Neural cell (in vitro differentiated cells): Measurements from ENCODE around the gene KIF20A. TPM values are rescaled to one million over a fixed set of nuclear protein-coding genes. Genes with fewer than 3 reads are reported as not detected.
A peak's percentile ranks its signal among the peaks of the same experiment; 100 is the strongest.

ENCODE experiments used
- H2AFZ ChIP-seq: fragments of 200-600, 300-800 bp; sonication (generic), shearing (Covaris generic); 2 replicates; pipeline ENCODE4 v1.6.0; 2014; ENCODE audit warnings: low read depth, mild to moderate bottlenecking, antibody characterized with exemption, low read length, moderate library complexity
- H3F3A ChIP-seq: fragments of 200-600 bp; shearing (Covaris generic); 2 replicates; pipeline ENCODE4 v1.6.1; 2016; ENCODE audit warnings: mild to moderate bottlenecking, moderate library complexity, mixed read lengths, antibody characterized with exemption, low read length; ENCODE audit not compliant: insufficient read depth, poor library complexity, severe bottlenecking
- H3K27ac ChIP-seq: fragments of 200-600, 300-800 bp; sonication (generic), shearing (Covaris generic); 2 replicates; pipeline ENCODE4 v1.5.1; 2014; ENCODE audit warnings: mild to moderate bottlenecking, low read length, moderate library complexity
- H3K27me3 ChIP-seq: fragments of 300-800, 200-600 bp; sonication (generic), shearing (Covaris generic); 2 replicates; pipeline ENCODE4 v1.6.0; 2014; ENCODE audit warnings: mild to moderate bottlenecking, low read depth, low read length, moderate library complexity; ENCODE audit not compliant: insufficient read depth
- H3K36me3 ChIP-seq: fragments of 300-800, 200-600 bp; sonication (generic), shearing (Covaris generic); 2 replicates; pipeline ENCODE4 v1.5.1; 2014; ENCODE audit warnings: mild to moderate bottlenecking, antibody characterized with exemption, low read length, moderate library complexity; ENCODE audit not compliant: insufficient read depth
- H3K4me2 ChIP-seq: fragments of 300-800, 200-600 bp; sonication (generic), shearing (Covaris generic); 2 replicates; pipeline ENCODE4 v1.6.0; 2014; ENCODE audit warnings: mild to moderate bottlenecking, low read length
- H3K4me3 ChIP-seq: fragments of 300-800, 200-600 bp; sonication (generic), shearing (Covaris generic); 2 replicates; pipeline ENCODE4 v1.5.1; 2014; ENCODE audit warnings: mild to moderate bottlenecking, low read length, moderate library complexity
- H3K79me2 ChIP-seq: fragments of 200-600 bp; shearing (Covaris generic); replicated peaks from 2 replicates; pipeline ENCODE4 v1.6.0; 2014; ENCODE audit warnings: mild to moderate bottlenecking, low read length, moderate library complexity; ENCODE audit not compliant: insufficient read depth
- H3K9ac ChIP-seq: fragments of 300-800, 200-600 bp; sonication (generic), shearing (Covaris generic); 2 replicates; pipeline ENCODE4 v1.6.1; 2016; ENCODE audit warnings: mild to moderate bottlenecking, low read length, mixed read lengths
- H3K9me2 ChIP-seq: fragments of 200-600 bp; shearing (Covaris generic); 2 replicates; pipeline ENCODE4 v1.6.1; 2016; ENCODE audit warnings: mild to moderate bottlenecking, low read length, mixed read lengths; ENCODE audit not compliant: insufficient read depth
- H3K9me3 ChIP-seq: fragments of 200-600, 300-800 bp; sonication (generic), shearing (Covaris generic); 2 replicates; pipeline ENCODE4 v1.6.1; 2016; ENCODE audit warnings: mild to moderate bottlenecking, mixed run types, low read length, moderate library complexity, mixed read lengths
- H4K20me1 ChIP-seq: fragments of 200-600 bp; shearing (Covaris generic); 2 replicates; pipeline ENCODE4 v1.6.1; 2016; ENCODE audit warnings: mild to moderate bottlenecking, mixed run types; ENCODE audit not compliant: insufficient read depth
- CTCF ChIP-seq: fragments of 450-650 bp; IDR thresholded peaks from 2 replicates; pipeline ENCODE4 v1.5.1; 2014; ENCODE audit warnings: antibody characterized with exemption, mild to moderate bottlenecking, moderate library complexity; ENCODE audit not compliant: poor library complexity, severe bottlenecking
- EP300 ChIP-seq: fragments of 450-650 bp; conservative IDR thresholded peaks from 2 replicates; pipeline ENCODE4 v1.6.1; 2014; ENCODE audit warnings: antibody characterized with exemption, mild to moderate bottlenecking, moderate library complexity; ENCODE audit not compliant: poor library complexity, severe bottlenecking
- EZH2 ChIP-seq: fragments of 200-600, 300-800 bp; shearing (Covaris generic), sonication (generic); IDR thresholded peaks from 2 replicates; pipeline ENCODE4 v1.6.1; 2014; ENCODE audit warnings: antibody characterized with exemption, low read length, borderline replicate concordance, mild to moderate bottlenecking; ENCODE audit not compliant: insufficient read depth, poor library complexity, severe bottlenecking
- MXI1 ChIP-seq: fragments of 450-650 bp; conservative IDR thresholded peaks from 2 replicates; pipeline ENCODE4 v1.6.1; 2014; ENCODE audit warnings: antibody characterized with exemption, mild to moderate bottlenecking; ENCODE audit not compliant: poor library complexity, severe bottlenecking
- POLR2AphosphoS5 ChIP-seq: IDR thresholded peaks from 2 replicates; pipeline ENCODE4 v1.6.1; 2012
- RAD21 ChIP-seq: fragments of 450-650 bp; conservative IDR thresholded peaks from 2 replicates; pipeline ENCODE4 v1.6.1; 2014; ENCODE audit warnings: antibody characterized with exemption, mild to moderate bottlenecking, moderate library complexity
- REST ChIP-seq: IDR thresholded peaks from 2 replicates; pipeline ENCODE4 v1.6.1; 2012; ENCODE audit warnings: borderline replicate concordance
- SMC3 ChIP-seq: fragments of 450-650 bp; conservative IDR thresholded peaks from 2 replicates; pipeline ENCODE4 v1.6.1; 2014; ENCODE audit warnings: antibody characterized with exemption, mild to moderate bottlenecking, moderate library complexity; ENCODE audit not compliant: poor library complexity
- TAF1 ChIP-seq: IDR thresholded peaks from 2 replicates; pipeline ENCODE4 v1.6.1; 2012; ENCODE audit warnings: low read depth
- polyA plus RNA-seq: library from polyadenylated mRNA; depleted of rRNA; stranded (reverse); fragments of >200 nt; gene quantifications from 2 replicates; pipeline ENCODE4 v1.2.3, GENCODE V29; 2014

KIF20A gene
- polyA plus RNA-seq, 1 donor from 2014 or later, result 2.1 TPM

GRCh38 chr5:138139781-138140090 lies 39.2 kb upstream of the KIF20A start:
- Histone ChIP-seq H3K4me2 (peak overlapping the region; percentile 38), H3F3A (no peaks in the 10 kb centered on the region), H3K27ac (peak overlapping the region; percentile 21), H4K20me1 (no peaks in the 10 kb centered on the region), H3K79me2 (no peaks in the 10 kb centered on the region), H3K27me3 (no peaks in the 10 kb centered on the region), H3K4me3 (peak overlapping the region; percentile 67), H3K9me3 (no peaks in the 10 kb centered on the region), H3K36me3 (no peaks in the 10 kb centered on the region), H3K9me2 (no peaks in the 10 kb centered on the region), H2AFZ (peak overlapping the region; percentile 42), H3K9ac (peak overlapping the region; percentile 45)
- TF ChIP-seq TAF1 (no peak), RAD21 (no peak), EZH2 (no peak), REST (no peak), SMC3 (no peak)

GRCh38 chr5:138140268-138140667 lies 38.6 kb upstream of the KIF20A start:
- no peaks in the 10 kb centered on the region for H4K20me1 ChIP-seq
- no peaks in the 10 kb centered on the region for H3K27me3 ChIP-seq
- no peaks in the 10 kb centered on the region for H3F3A ChIP-seq
- no peak for TF ChIP-seq MXI1
- TF ChIP-seq REST, result no peak
- TF ChIP-seq SMC3, result no peak
- no peak for TF ChIP-seq RAD21
- no peak for TF ChIP-seq EP300
- TF ChIP-seq EZH2, result no peak
- no peak for TF ChIP-seq CTCF
- TF ChIP-seq TAF1, result no peak
- no peak for TF ChIP-seq POLR2AphosphoS5
- no peak overlapping the region for H3K4me3 ChIP-seq
- H3K79me2 ChIP-seq, result no peaks in the 10 kb centered on the region
- H3K27ac ChIP-seq, result no peak overlapping the region
- no peak overlapping the region for H3K9ac ChIP-seq
- H3K9me2 ChIP-seq, result no peaks in the 10 kb centered on the region
- H3K36me3 ChIP-seq, result no peaks in the 10 kb centered on the region
- H3K9me3 ChIP-seq, result no peaks in the 10 kb centered on the region
- no peak overlapping the region for H3K4me2 ChIP-seq
- H2AFZ ChIP-seq, result no peak overlapping the region
